CD4-positive, alpha-beta T cell treated with Interleukin-4 for 1 hour (primary cell): ENCODE results near the gene SERPINB7.
A peak's percentile ranks its signal among the peaks of the same experiment; 100 is the strongest.

Experiments
- DNase-seq, 2 donors: peaks; one replicate each; pipeline ENCODE4 v3.0.0-alpha.2; 2020 to 2022

The SERPINB7 gene

GRCh38 chr18:63788447-63789096 lies 13.4 kb downstream of the SERPINB7 start:
- peak; percentile 38 to 69 for DNase-seq

GRCh38 chr18:63789327-63789726 lies 14.1 kb downstream of the SERPINB7 start:
- no peak for DNase-seq

- no peak for DNase-seq
These were observed 20.4 kb downstream of the SERPINB7 start for GRCh38 chr18:63795606-63796005.

- no peak for DNase-seq
These were observed 24.0 kb downstream of the SERPINB7 start for GRCh38 chr18:63799189-63799588.

- no peak for DNase-seq
These were observed 26.1 kb downstream of the SERPINB7 start for GRCh38 chr18:63801343-63801742.

- no peak for DNase-seq
These were observed 32.9 kb downstream of the SERPINB7 start for GRCh38 chr18:63808125-63808524.

GRCh38 chr18:63817441-63818051 lies 42.3 kb downstream of the SERPINB7 start:
- DNase-seq, result no peak

GRCh38 chr18:63818212-63818611 lies 43.0 kb downstream of the SERPINB7 start:
- no peak for DNase-seq

GRCh38 chr18:63819786-63820185 lies 44.6 kb downstream of the SERPINB7 start:
- DNase-seq, result no peak

GRCh38 chr18:63820694-63821093 lies 45.5 kb downstream of the SERPINB7 start:
- no peak for DNase-seq

- DNase-seq, result peak; percentile 14 to 24
These were observed 48.5 kb downstream of the SERPINB7 start for GRCh38 chr18:63823516-63824219.

- no peak for DNase-seq
These were observed 49.0 kb downstream of the SERPINB7 start for GRCh38 chr18:63824220-63824525.

GRCh38 chr18:63828120-63828519 lies 52.9 kb downstream of the SERPINB7 start:
- DNase-seq, result no peak

GRCh38 chr18:63828656-63829055 lies 53.4 kb downstream of the SERPINB7 start:
- DNase-seq, result no peak

GRCh38 chr18:63829886-63830285 lies 54.7 kb downstream of the SERPINB7 start:
- no peak for DNase-seq

- peak in 1 of 2 donors; percentile 15 for DNase-seq
These were observed 56.0 kb downstream of the SERPINB7 start for GRCh38 chr18:63831080-63831788.

- DNase-seq, result no peak
These were observed 57.3 kb downstream of the SERPINB7 start for GRCh38 chr18:63832470-63832869.

GRCh38 chr18:63834471-63835113 lies 59.4 kb downstream of the SERPINB7 start:
- no peak for DNase-seq

- no peak for DNase-seq
These were observed 61.2 kb downstream of the SERPINB7 start for GRCh38 chr18:63836456-63836855.

GRCh38 chr18:63837590-63837989 lies 62.4 kb downstream of the SERPINB7 start:
- no peak for DNase-seq

- DNase-seq, result no peak
These were observed 67.8 kb downstream of the SERPINB7 start for GRCh38 chr18:63843008-63843407.

- no peak for DNase-seq
These were observed 69.0 kb downstream of the SERPINB7 start for GRCh38 chr18:63844254-63844653.

- no peak for DNase-seq
These were observed 72.9 kb downstream of the SERPINB7 start for GRCh38 chr18:63848159-63848558.
